SKM-1 treated with dmso at 0.1 percent for 144 hours (cell line): Measurements from ENCODE around the gene GPC2.

Experiments
- DNase-seq: peaks from one replicate; lab custom pipeline; 2025; ENCODE audit not compliant: unreplicated experiment; lab: John Stamatoyannopoulos, UW

GPC2 gene

DNA sequence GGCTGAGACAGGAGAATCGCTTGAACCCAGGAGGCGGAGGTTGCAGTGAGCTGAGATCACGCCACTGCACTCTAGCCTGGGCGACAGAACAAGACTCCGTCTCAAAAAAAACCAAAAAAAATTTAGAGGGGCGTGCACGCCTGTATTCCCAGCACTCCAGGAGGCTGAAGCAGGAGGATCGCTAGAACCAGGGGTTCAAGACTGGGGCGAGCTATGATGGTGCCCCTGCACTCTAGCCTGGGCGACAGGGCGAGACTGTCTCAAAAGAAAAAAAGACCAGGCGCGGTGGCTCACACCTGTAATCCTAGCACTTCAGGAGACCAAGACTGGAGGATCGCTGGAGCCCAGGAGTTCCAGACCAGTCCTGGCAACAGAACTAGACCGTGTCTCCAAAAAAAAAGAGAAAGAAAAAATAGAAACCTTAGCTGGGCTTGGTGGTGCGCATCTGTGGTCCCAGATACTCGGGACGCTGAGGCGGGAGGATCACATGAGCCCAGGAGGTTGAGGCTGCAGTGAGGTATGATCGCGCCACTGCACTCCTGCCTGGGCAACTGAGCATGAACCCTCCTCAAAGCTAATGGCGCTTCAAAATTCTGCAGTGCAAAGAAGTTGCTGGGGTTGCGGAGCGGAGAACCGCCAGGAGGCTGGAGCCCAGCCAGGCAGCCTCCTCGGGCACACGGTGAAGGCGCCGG is 50.8 kb downstream of the GPC2 start:
- DNase-seq = no peak

DNA sequence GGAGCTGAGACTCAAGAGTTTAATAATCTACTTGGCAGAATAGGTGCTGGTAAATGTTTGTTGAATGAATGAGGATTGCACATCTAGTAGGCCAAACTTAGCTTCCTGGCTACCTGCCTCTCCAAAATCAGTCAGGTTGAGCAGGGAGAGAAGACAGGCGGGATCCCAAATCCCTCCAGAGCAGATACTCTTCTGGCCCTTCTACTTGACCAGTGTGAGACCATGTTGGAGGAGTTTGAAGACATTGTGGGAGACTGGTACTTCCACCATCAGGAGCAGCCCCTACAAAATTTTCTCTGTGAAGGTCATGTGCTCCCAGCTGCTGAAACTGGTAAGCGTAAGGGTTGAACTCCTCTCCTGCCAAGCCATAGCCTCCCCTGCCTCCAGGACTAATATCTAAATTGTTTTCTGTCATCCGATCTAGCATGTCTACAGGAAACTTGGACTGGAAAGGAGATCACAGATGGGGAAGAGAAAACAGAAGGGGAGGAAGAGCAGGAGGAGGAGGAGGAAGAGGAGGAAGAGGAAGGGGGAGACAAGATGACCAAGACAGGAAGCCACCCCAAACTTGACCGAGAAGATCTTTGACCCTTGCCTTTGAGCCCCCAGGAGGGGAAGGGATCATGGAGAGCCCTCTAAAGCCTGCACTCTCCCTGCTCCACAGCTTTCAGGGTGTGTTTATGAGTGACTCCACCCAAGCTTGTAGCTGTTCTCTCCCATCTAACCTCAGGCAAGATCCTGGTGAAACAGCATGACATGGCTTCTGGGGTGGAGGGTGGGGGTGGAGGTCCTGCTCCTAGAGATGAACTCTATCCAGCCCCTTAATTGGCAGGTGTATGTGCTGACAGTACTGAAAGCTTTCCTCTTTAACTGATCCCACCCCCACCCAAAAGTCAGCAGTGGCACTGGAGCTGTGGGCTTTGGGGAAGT is 52.6 kb downstream of the GPC2 start:
- DNase-seq = no peak

DNA sequence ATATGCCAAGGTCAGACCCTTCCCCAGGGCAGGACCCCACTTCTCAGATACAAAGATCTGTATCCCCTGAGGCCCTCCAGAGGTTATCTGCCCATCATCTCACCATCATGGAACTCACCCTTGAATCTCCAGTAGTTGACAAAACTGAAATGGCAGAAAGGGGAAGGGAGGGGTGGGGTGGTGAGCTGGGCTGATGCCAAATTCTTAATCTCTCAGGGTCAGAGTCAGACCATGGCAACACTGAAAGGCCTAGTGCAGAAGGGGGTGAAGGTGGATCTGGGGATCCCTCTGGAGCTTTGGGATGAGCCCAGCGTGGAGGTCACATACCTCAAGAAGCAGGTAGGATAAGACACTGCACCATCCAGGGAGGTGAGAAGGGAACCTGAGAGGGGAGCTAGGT is 54.6 kb downstream of the GPC2 start:
- no peak for DNase-seq

DNA sequence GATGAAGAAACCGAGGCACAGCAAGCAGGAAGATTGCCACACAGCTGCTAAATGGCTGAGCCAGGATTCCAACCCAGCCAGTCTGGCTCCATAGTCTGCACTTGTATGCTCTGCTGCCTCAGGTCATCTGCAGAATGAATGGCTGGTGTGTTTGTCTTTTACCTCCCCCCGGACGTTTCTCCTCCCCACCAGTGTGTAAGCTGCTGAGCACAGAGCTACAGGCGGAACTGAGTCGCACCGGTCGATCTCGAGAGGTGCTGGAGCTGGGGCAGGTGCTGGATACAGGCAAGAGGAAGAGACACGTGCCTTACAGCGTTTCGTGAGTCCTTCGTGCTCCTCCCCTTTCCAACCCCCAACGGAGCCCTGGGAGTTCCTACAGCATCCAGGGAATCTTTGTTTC is 55.1 kb downstream of the GPC2 start:
- no peak for DNase-seq

DNA sequence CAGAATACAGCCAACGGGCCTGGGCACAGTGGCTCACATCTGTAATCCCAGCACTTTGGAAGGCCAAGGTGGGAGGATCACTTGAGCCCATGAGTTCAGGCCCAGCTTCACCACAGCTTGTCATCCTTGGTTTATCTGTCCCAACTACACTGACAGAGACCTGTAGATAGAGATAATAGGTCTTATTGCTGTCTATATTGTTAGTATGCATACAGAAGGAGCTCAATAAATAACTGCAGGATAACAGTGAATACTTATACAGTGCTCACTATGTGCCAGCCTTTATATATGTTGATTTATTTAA is 56.5 kb downstream of the GPC2 start:
- no peak for DNase-seq

DNA sequence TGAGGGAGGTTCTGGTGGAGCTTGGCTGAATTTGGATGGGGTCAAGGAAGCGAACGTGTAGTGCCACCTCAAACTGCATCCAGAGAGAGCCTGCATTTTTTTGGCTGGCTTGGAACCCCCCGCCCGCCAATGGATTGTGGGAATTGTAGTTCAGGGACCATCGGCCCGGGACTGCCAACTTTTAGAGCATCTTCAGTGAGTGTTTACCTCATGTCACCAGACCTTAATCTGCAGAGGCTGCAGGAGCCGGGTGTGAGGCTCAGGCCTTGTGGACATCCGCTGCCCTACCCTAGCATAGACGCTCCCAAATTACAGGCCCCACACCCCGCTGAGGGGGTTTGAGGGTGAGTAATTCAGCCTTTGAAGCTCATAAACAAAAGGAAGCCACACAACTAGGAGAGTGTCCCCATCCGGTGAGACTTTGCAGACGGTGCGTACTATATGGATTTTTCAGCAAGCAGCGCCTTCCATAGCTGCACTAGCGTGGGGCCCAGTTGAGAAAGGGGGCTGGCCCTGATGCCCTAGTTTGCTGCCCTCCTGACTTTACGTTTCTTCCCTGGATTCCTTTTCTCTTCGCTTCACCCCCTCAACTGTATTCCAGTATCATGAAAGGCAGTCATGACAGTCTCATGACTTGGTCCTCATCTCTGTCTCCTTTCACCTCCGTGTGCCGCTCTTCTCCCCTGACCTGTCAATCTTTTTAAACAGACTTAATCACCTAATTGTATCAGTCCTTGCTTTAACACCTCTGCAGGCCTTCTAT is 57.0 kb downstream of the GPC2 start:
- DNase-seq = no peak
